Measurements from ENCODE around the gene PMPCA. TPM values are rescaled to one million over a fixed set of nuclear protein-coding genes. Genes with fewer than 3 reads are reported as not detected.

Gene PMPCA
- total RNA-seq, 1 donor from 2014 or later, result 50.7 TPM

DNA sequence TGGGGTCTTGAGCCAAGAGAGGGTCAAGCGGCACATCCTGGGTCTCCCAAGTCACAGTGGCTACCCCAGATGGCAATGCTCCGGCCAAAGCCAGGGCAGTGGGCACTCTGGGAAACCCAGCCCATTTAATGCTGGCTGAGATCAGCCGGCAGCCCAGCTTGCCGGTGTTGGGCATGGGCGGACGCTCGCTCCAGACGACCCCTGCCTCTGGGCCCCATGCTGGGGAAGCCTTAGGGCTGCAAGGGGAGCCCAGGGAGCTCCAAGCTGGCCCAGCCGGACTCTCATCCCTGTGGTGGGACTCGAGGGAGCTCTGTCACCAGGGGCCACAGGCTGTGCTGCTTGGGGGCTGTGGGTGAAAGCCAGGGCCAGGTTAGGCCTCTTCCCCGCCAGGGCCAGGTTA, 31.1 kb upstream of the PMPCA start:
- H3K4me3 ChIP-seq (ENCODE audit: low read depth, low read length), result no peak overlapping the region
- no peak for DNase-seq (ENCODE audit: low read depth)
- TF ChIP-seq, protein P1, sequence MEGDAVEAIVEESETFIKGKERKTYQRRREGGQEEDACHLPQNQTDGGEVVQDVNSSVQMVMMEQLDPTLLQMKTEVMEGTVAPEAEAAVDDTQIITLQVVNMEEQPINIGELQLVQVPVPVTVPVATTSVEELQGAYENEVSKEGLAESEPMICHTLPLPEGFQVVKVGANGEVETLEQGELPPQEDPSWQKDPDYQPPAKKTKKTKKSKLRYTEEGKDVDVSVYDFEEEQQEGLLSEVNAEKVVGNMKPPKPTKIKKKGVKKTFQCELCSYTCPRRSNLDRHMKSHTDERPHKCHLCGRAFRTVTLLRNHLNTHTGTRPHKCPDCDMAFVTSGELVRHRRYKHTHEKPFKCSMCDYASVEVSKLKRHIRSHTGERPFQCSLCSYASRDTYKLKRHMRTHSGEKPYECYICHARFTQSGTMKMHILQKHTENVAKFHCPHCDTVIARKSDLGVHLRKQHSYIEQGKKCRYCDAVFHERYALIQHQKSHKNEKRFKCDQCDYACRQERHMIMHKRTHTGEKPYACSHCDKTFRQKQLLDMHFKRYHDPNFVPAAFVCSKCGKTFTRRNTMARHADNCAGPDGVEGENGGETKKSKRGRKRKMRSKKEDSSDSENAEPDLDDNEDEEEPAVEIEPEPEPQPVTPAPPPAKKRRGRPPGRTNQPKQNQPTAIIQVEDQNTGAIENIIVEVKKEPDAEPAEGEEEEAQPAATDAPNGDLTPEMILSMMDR (conservative IDR thresholded peaks at IDR 0.05; ENCODE audit: low read depth, low read length), result no peak

DNA sequence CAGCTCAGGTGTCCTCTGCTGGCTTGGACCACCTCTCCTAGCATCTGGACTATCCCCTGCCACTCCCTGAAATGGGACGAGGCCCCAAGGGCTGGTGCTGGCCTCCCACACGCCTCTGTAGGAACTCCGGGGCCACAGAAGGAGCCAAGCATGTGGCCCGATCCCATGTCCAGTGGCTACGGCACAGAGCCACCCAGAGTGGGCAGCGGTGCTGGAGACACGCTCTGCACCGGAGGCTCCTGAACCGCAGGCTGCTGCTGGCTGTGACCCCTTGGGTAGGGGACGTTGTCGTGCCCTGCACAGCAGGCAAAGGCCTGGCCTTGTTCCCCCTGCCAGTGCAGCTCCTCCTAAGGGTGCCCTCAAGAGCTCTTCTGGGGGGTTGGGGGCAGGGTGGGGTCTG, 30.6 kb upstream of the PMPCA start:
- TF ChIP-seq, protein P1 (conservative IDR thresholded peaks at IDR 0.05; ENCODE audit: low read depth, low read length), result no peak
- DNase-seq (ENCODE audit: low read depth), result no peak
- no peak overlapping the region for H3K4me3 ChIP-seq (ENCODE audit: low read depth, low read length)

DNA sequence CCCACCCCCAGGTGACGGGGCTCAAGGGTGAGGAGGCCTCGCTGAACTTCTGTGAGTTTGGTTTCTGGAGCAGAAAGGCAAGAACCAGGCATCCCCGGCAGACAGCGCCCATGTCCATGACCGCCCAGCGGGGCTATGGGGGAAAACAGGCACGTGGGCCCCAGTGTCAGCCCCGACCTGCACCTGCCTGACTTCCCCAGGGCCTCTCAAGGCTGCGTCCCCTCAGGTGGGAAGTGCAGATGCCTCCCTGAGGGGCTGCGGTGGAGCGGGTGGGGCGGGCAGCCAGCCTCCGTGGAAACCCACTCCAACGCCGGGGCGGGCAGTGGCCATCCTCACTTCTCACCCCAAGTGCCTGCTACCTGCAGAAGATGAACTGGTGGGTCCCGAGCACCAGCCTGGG, 30.1 kb upstream of the PMPCA start:
- H3K4me3 ChIP-seq (ENCODE audit: low read depth, low read length), result no peak overlapping the region
- TF ChIP-seq, protein P1 (conservative IDR thresholded peaks at IDR 0.05; ENCODE audit: low read depth, low read length), result no peak
- no peak for DNase-seq (ENCODE audit: low read depth)

DNA sequence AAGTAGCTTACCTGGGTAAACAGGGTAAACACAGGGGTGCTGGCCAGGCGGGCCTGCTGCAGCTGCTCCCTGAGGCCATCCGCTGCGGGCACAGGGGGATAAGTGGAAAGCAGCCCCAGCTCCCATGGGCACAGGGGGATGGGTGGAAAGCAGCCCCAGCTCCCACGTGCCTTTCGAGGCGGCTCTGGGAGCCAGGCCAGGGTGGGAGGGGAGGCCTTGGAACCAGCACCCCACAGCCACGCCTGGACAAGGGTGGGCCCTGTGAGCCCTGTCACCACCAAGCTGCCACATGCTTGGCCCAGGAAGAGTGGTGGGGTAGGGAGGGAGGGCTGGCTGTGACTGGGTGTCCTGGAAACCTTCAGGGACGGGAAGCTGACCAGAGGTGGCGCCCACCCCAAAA, 29.1 kb upstream of the PMPCA start:
- no peak for DNase-seq (ENCODE audit: low read depth)
- TF ChIP-seq, protein P1 (conservative IDR thresholded peaks at IDR 0.05; ENCODE audit: low read depth, low read length), result no peak
- H3K4me3 ChIP-seq (ENCODE audit: low read depth, low read length), result no peak overlapping the region

DNA sequence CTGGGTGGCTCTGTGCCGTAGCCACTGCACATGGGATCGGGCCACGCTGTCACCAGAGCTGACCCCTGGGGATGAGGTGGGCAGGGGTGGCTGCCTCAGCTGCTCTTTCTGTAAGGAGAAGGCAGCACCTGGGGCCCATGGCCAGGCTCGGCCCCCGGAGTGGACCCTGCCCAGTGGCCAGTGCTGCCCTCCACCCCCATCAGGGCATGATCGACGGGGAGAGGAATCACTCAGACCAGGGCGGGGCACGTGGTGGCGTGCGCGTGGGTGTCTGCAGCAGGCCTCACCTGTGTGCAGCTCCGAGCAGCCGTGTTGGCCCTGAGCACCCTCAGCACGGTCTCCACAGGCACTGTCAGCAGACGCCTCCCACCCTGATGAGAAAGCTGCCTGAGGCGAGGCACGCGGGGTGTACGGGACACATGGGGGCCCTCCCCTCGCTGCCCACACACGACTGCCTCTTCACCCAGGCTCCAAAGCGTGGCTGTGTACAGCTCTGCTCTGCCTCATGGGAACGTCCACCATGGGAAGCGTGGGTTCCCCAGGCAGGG, 28.4 kb upstream of the PMPCA start:
- TF ChIP-seq, protein P1 (conservative IDR thresholded peaks at IDR 0.05; ENCODE audit: low read depth, low read length), result no peak
- no peak overlapping the region for H3K4me3 ChIP-seq (ENCODE audit: low read depth, low read length)
- no peak for DNase-seq (ENCODE audit: low read depth)

DNA sequence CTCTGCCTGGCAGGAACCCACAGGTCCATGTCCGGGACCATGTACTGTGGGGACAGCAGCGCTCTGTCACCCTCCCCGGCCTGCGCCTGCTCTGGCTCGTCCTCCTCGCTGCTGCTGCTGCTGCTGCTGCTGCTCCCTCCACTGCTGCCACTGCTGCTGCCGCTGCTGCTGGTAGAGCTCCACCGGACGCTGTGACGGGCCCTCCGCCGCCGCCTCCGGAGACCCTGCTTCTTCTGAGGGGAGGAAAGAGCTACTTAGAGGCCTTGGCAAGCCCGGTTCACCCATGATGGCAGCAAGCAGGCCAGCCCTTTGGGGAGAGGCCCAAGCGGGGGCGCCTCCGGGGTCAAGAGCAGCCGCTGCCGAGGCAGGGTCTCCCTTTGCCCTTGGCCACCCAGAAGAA, 27.0 kb upstream of the PMPCA start:
- TF ChIP-seq, protein P1 (conservative IDR thresholded peaks at IDR 0.05; ENCODE audit: low read depth, low read length), result no peak
- DNase-seq (ENCODE audit: low read depth), result no peak
- H3K4me3 ChIP-seq (ENCODE audit: low read depth, low read length), result no peak overlapping the region

DNA sequence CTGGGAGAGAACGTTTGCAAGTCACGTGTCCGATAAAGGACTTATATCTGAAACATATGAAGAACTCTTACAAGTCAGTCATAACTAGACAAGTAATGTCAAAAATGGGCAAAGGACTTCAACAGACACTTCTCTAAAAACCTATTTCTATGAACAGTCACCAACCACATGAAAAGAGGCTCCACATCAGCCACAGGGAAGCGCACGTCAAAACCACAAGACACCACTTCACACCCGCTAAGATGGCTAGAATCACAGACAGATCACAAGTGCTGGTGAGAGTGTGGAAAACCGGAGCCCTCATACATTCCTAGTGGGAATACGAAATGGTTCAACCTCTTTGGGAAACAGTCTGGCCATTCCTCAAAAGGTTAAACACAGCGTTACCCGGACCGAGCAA, 25.4 kb upstream of the PMPCA start:
- TF ChIP-seq, protein P1 (conservative IDR thresholded peaks at IDR 0.05; ENCODE audit: low read depth, low read length), result no peak
- no peak for DNase-seq (ENCODE audit: low read depth)
- no peak overlapping the region for H3K4me3 ChIP-seq (ENCODE audit: low read depth, low read length)
